ENCODE measurements around the gene NAV3. TPM values are rescaled to one million over a fixed set of nuclear protein-coding genes. Genes with fewer than 3 reads are reported as not detected.

Gene NAV3
- total RNA-seq, 2 donors from 2014 or later: 2.6 to 6.6 TPM

GRCh38 chr12:77946541-77947061, 115.9 kb downstream of the NAV3 start:
- H3K9me3 ChIP-seq: no peaks in the 10 kb centered on the region
- no peak overlapping the region for H3K4me3 ChIP-seq
- H3K36me3 ChIP-seq (replicated peaks in 1 of 2; ENCODE audit: insufficient read depth in 1 of 2, low read depth in 2 of 2): no peaks in the 10 kb centered on the region
- intact Hi-C loops (cut with DNase I): no loop called here
- H3K27me3 ChIP-seq: no peaks in the 10 kb centered on the region
- 73 to 76% methylated on average over 2 of the region's 2 CpGs for WGBS, 2 donors
- no peak overlapping the region for H3K27ac ChIP-seq
- DNase-seq (no peak), ATAC-seq (no peak)
- H3K4me1 ChIP-seq: no peaks in the 10 kb centered on the region
- TF ChIP-seq, protein P1, sequence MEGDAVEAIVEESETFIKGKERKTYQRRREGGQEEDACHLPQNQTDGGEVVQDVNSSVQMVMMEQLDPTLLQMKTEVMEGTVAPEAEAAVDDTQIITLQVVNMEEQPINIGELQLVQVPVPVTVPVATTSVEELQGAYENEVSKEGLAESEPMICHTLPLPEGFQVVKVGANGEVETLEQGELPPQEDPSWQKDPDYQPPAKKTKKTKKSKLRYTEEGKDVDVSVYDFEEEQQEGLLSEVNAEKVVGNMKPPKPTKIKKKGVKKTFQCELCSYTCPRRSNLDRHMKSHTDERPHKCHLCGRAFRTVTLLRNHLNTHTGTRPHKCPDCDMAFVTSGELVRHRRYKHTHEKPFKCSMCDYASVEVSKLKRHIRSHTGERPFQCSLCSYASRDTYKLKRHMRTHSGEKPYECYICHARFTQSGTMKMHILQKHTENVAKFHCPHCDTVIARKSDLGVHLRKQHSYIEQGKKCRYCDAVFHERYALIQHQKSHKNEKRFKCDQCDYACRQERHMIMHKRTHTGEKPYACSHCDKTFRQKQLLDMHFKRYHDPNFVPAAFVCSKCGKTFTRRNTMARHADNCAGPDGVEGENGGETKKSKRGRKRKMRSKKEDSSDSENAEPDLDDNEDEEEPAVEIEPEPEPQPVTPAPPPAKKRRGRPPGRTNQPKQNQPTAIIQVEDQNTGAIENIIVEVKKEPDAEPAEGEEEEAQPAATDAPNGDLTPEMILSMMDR (IDR thresholded peaks at IDR 0.05): no peak
- TF ChIP-seq POLR2A (IDR thresholded peaks at IDR 0.05): no peak

DNA sequence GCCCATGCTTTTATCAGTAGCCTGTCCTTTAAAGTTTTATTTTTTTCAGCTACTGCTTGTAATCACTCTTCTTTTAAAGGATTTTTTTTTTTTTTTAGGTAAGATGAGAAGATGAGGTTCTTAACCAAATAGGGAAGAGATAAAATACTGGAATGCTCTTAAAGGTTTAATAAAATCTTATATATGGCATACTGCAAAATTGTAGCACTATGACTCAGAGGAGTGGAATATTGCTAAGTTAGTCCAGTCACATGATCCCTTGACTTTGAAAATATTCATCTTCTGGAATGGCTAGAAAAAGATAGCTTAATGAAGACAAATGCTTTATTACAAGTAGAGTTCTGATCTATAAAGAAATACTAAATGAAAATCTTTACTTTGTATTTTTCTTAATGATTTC, 116.6 kb downstream of the NAV3 start:
- Histone ChIP-seq H3K27ac (no peak overlapping the region), H3K4me1 (no peaks in the 10 kb centered on the region), H3K4me3 (no peak overlapping the region), H3K9me3 (no peaks in the 10 kb centered on the region), H3K27me3 (no peaks in the 10 kb centered on the region), H3K36me3 (replicated peaks in 1 of 2; ENCODE audit: insufficient read depth in 1 of 2, low read depth in 2 of 2) (no peaks in the 10 kb centered on the region)
- TF ChIP-seq POLR2A (IDR thresholded peaks at IDR 0.05): no peak
- TF ChIP-seq, protein P1 (IDR thresholded peaks at IDR 0.05): no peak
- ATAC-seq (no peak), DNase-seq (no peak)
- intact Hi-C loops (cut with DNase I): no loop called here

DNA sequence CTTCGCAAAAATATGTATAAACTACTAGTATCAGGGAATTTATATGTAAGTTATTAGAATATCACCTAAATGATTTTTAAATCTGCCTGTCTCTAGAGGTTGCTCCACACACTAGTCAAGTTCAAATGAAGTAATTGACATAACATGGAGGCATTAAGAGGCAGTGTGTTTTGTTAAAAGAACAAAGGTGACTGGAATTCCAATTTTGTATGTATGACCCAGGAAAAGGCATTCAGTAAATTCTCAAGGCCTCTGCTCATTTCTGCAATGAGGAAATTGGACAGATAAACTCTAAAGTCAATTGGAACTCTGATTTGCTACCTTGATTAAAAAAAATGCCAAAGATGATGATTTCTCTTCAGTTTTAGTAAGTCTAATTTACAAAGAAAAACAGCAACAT, 117.1 kb downstream of the NAV3 start:
- H3K9me3 ChIP-seq: no peaks in the 10 kb centered on the region

GRCh38 chr12:77949943-77950342, 119.2 kb downstream of the NAV3 start:
- no peak for ATAC-seq

More for the DNA sequence above, 117.1 kb downstream of the NAV3 start:
- Histone ChIP-seq H3K4me1 (no peaks in the 10 kb centered on the region), H3K27me3 (no peaks in the 10 kb centered on the region), H3K36me3 (replicated peaks in 1 of 2; ENCODE audit: insufficient read depth in 1 of 2, low read depth in 2 of 2) (no peaks in the 10 kb centered on the region), H3K27ac (no peak overlapping the region), H3K4me3 (no peak overlapping the region)
- WGBS, 2 donors: 80 to 83% methylated on average over 1 of the region's 1 CpG
- no peak for TF ChIP-seq POLR2A (IDR thresholded peaks at IDR 0.05)
- TF ChIP-seq, protein P1 (IDR thresholded peaks at IDR 0.05): no peak
- no peak for DNase-seq
- intact Hi-C loops (cut with DNase I): no loop called here
- no peak for ATAC-seq

More at GRCh38 chr12:77949943-77950342, 119.2 kb downstream of the NAV3 start:
- DNase-seq: no peak
- no peak overlapping the region for H3K27ac ChIP-seq
- no peak overlapping the region for H3K4me3 ChIP-seq
- TF ChIP-seq, protein P1 (IDR thresholded peaks at IDR 0.05): no peak
- TF ChIP-seq POLR2A (IDR thresholded peaks at IDR 0.05): no peak
- intact Hi-C loops (cut with DNase I): no loop called here
- H3K27me3 ChIP-seq: no peaks in the 10 kb centered on the region
- H3K4me1 ChIP-seq: no peaks in the 10 kb centered on the region
- no peaks in the 10 kb centered on the region for H3K36me3 ChIP-seq (replicated peaks in 1 of 2; ENCODE audit: insufficient read depth in 1 of 2, low read depth in 2 of 2)
- H3K9me3 ChIP-seq: no peaks in the 10 kb centered on the region

Data from body of pancreas (tissue), 4 donors.